Thoracic aorta (tissue), 2 donors: ENCODE results near the gene RNF17. TPM values are rescaled to one million over a fixed set of nuclear protein-coding genes. Genes with fewer than 3 reads are reported as not detected.

Source experiments
- ATAC-seq: fragments of 150-250 bp; one replicate; pipeline ENCODE4 v1.8.0; 2017; ENCODE audit warnings: low read depth; ENCODE audit not compliant: insufficient number of reproducible peaks, low FRiP score
- DNase-seq: peaks from one replicate; pipeline ENCODE4 v3.0.0-alpha.2; 2020; ENCODE audit warnings: low spot score
- H3K27ac ChIP-seq, 2 donors: fragments of 200-600 bp; sonication (generic); 1 replicate in 1 of 2; 2 replicates in 1 of 2; pipeline ENCODE4 v1.5.1; 2016; ENCODE audit warnings: mild to moderate bottlenecking in 2 of 2, moderate library complexity in 2 of 2
- H3K27me3 ChIP-seq: fragments of 200-600 bp; sonication (generic); replicated peaks from 2 replicates; pipeline ENCODE4 v1.6.0; 2016; ENCODE audit warnings: mild to moderate bottlenecking; ENCODE audit not compliant: insufficient read depth
- H3K36me3 ChIP-seq: fragments of 200-600 bp; sonication (generic); one replicate; pipeline ENCODE4 v1.5.1; 2016
- H3K4me1 ChIP-seq, 2 donors: fragments of 200-600 bp; sonication (generic); 1 replicate in 1 of 2; 2 replicates in 1 of 2; pipeline versions ENCODE4 v1.5.1 to v1.6.0; 2016; ENCODE audit warnings: low read depth in 2 of 2, mild to moderate bottlenecking in 1 of 2; ENCODE audit not compliant: control insufficient read depth in 1 of 2
- H3K4me3 ChIP-seq: fragments of 200-600 bp; sonication (generic); 2 replicates; pipeline ENCODE4 v1.5.1; 2016; ENCODE audit warnings: mild to moderate bottlenecking
- H3K9me3 ChIP-seq: fragments of 200-600 bp; sonication (generic); 2 replicates; pipeline ENCODE4 v1.5.1; 2016
- CTCF ChIP-seq: fragments of 200-600 bp; sonication (generic); IDR thresholded peaks from one replicate; pipeline ENCODE4 v1.5.1; 2019; ENCODE audit warnings: antibody characterized with exemption
- total RNA-seq, 2 donors: library from RNA; depleted of rRNA; stranded (reverse); fragments of >200 nt; gene quantifications; one replicate each; pipeline versions ENCODE4 v1.1.0 to v1.2.3, GENCODE V29; 2016

The RNF17 gene
- total RNA-seq, 2 donors from 2014 or later = not detected

GRCh38 chr13:24921003-24921402, 157.0 kb downstream of the RNF17 start:
- no peak for DNase-seq
- Histone ChIP-seq H3K27ac (no peak overlapping the region), H3K4me1 (peaks cover 2 to 5% of the 10 kb centered on the region in 2 donors), H3K27me3 (no peaks in the 10 kb centered on the region), H3K9me3 (no peaks in the 10 kb centered on the region), H3K36me3 (no peaks in the 10 kb centered on the region), H3K4me3 (no peak overlapping the region)
- TF ChIP-seq CTCF = no peak
- ATAC-seq = no peak

GRCh38 chr13:24921881-24922280, 157.9 kb downstream of the RNF17 start:
- Histone ChIP-seq H3K27ac (peak overlapping the region in 1 of 2 donors; percentile 84), H3K4me1 (peaks cover 2 to 5% of the 10 kb centered on the region in 2 donors), H3K4me3 (peak overlapping the region; percentile 91), H3K9me3 (no peaks in the 10 kb centered on the region), H3K36me3 (no peaks in the 10 kb centered on the region), H3K27me3 (no peaks in the 10 kb centered on the region)
- DNase-seq = no peak
- no peak for TF ChIP-seq CTCF
- ATAC-seq = no peak

DNA sequence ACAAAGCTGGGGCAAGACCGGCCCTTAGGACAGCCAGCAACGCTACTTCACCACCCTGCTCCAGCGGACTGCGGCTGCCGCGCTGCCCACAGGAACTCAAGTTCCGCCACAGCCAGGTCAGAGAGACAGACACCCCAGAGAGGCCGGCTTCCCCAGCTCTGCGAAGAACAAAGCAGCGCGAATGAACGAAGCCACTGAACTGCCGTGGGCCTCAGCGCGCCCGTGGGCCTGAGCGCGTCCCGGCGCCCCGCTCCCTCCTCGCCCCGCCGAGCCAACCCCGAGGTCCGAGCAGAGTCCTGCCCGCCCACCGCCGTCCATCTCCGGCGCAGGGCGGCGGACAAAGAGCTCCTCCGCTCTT, 158.4 kb downstream of the RNF17 start:
- no peak for DNase-seq
- Histone ChIP-seq H3K9me3 (no peaks in the 10 kb centered on the region), H3K27ac (peak overlapping the region; percentile 84 to 98), H3K36me3 (no peaks in the 10 kb centered on the region), H3K4me3 (peak overlapping the region; percentile 91), H3K4me1 (peaks cover 2 to 5% of the 10 kb centered on the region in 2 donors), H3K27me3 (no peaks in the 10 kb centered on the region)
- ATAC-seq = no peak
- TF ChIP-seq CTCF = no peak

GRCh38 chr13:24922745-24923591, 159.0 kb downstream of the RNF17 start:
- H3K9me3 ChIP-seq = no peaks in the 10 kb centered on the region
- DNase-seq = peak; percentile 89
- no peaks in the 10 kb centered on the region for H3K27me3 ChIP-seq
- peak; percentile 92 for ATAC-seq
- H3K4me3 ChIP-seq = peak overlapping the region; percentile 91
- peak overlapping the region; percentile 84 to 98 for H3K27ac ChIP-seq
- H3K36me3 ChIP-seq = no peaks in the 10 kb centered on the region
- TF ChIP-seq CTCF = peak; percentile 12
- H3K4me1 ChIP-seq = peaks cover 2 to 5% of the 10 kb centered on the region in 2 donors

- Histone ChIP-seq H3K27ac (no peak overlapping the region), H3K4me3 (no peak overlapping the region), H3K9me3 (no peaks in the 10 kb centered on the region), H3K27me3 (no peaks in the 10 kb centered on the region), H3K4me1 (peaks cover 2 to 5% of the 10 kb centered on the region in 2 donors), H3K36me3 (no peaks in the 10 kb centered on the region)
- no peak for DNase-seq
- no peak for TF ChIP-seq CTCF
- no peak for ATAC-seq
Measured at GRCh38 chr13:24925318-24926231, 161.6 kb downstream of the RNF17 start.
